Progenitor cell of endocrine pancreas (in vitro differentiated cells): ENCODE measurements around the gene CERK. TPM values are rescaled to one million over a fixed set of nuclear protein-coding genes. Genes with fewer than 3 reads are reported as not detected.

Experiments used
- DNase-seq: peaks from one replicate; pipeline ENCODE4 v3.0.0; 2021; ENCODE audit warnings: low spot score; ENCODE audit not compliant: unreplicated experiment
- H3K27ac Mint-ChIP-seq: 2 replicates; pipeline ENCODE4 v1.8.0; 2021; ENCODE audit warnings: mild to moderate bottlenecking, moderate library complexity, mixed read lengths
- H3K27me3 Mint-ChIP-seq: 2 replicates; pipeline ENCODE4 v1.8.0; 2021; ENCODE audit warnings: mixed read lengths
- H3K36me3 Mint-ChIP-seq: 2 replicates; pipeline ENCODE4 v1.8.0; 2022; ENCODE audit warnings: mixed read lengths; ENCODE audit not compliant: insufficient read depth
- H3K4me1 Mint-ChIP-seq: 2 replicates; pipeline ENCODE4 v1.8.0; 2021; ENCODE audit warnings: low read depth, mixed read lengths
- H3K4me3 Mint-ChIP-seq: 2 replicates; pipeline ENCODE4 v1.8.0; 2021; ENCODE audit warnings: low read depth, mild to moderate bottlenecking, moderate library complexity, mixed read lengths
- H3K9me3 Mint-ChIP-seq: 2 replicates; pipeline ENCODE4 v1.8.0; 2021; ENCODE audit warnings: low read depth, mixed read lengths
- CTCF ChIP-seq: fragments of 200-600 bp; sonication (generic); IDR thresholded peaks from one replicate; pipeline ENCODE4 v1.5.0; 2021; ENCODE audit warnings: antibody characterized with exemption, mild to moderate bottlenecking; ENCODE audit not compliant: unreplicated experiment
- total RNA-seq: library from RNA; stranded (reverse); gene quantifications from 2 replicates; pipeline ENCODE4 v1.2.1, GENCODE V29; 2021

The CERK gene
- total RNA-seq, 1 donor from 2014 or later: 62.0 TPM

DNA sequence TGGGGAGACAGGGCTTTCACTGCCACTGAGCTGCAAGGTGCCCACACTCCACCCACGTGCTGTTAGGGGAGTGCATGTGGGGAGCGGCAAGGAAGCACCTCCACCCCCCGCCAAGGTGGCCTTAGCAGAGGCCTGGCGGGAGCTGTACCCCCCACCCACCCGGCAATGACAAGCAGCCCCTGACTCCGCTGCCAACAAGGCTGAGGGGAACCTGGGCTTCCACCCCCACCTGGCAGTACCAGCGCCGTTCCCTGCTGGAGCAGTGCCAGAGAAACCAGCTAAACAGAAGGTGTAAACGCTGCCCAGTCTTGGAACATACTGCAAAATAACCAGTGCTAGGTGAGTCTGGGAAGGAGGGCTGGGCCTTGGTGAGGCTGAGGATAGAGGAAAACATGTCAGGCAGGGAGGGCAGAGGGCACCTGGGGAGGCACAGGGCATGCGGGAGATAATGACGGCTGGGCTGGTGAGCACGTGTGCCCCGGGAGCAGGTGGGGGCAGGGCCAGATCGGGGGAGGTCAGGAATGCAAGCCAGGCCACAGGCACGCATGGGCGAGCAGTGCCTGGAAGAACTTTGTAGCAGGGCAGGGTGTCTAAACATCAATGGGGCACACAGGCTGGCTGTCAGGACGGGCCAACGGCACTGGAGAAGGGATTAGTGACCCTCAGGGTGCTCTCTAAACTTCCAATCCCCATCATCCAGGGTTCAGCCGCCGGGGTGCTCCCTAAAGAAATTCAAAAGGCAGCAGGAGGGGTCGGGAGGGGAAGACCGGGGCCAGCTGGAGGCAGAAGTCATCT lies 6.6 kb downstream of the CERK start:
- no peak for TF ChIP-seq CTCF
- no peak for DNase-seq
- Mint-ChIP-seq H3K4me1 (peaks cover 22% of the 10 kb centered on the region), H3K4me3 (no peak overlapping the region), H3K36me3 (peaks cover 5% of the 10 kb centered on the region), H3K27ac (no peak overlapping the region), H3K9me3 (no peaks in the 10 kb centered on the region), H3K27me3 (no peaks in the 10 kb centered on the region)

DNA sequence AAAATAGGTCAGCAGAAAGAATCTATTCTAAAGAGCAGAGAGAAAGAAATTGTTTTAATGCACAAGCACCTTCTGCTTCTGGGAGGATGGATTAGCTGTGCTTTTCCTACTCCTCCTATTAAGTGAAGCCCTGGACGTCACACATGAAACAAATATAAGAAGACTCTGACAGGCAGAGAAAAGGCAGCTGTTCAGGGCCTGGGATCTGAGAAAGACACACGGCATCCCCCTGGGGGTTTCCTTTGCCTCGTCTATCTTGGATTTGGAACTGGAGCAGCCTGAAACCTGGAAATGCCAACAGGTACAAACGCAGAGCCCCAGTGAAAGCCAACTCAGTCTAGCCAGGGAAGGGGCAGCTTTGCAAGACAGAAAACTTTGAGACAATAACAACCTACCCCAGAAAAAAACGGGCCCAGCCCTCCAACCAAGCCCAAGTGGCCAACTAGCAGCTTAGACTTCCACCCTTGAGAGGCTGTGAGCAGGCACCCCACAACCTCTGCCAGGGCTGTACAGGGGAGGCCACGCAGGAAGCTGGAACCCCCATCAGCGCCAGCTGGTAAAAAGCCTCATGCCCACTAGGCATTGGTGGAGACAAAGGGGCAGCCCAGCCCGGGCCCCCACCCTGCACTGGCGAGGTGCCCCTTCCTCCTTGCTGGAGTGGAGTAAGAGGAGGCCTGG lies 7.3 kb downstream of the CERK start:
- H3K4me1 Mint-ChIP-seq: peaks cover 24% of the 10 kb centered on the region
- no peaks in the 10 kb centered on the region for H3K9me3 Mint-ChIP-seq
- DNase-seq: no peak
- H3K36me3 Mint-ChIP-seq: peaks cover 5% of the 10 kb centered on the region
- TF ChIP-seq CTCF: no peak
- H3K27me3 Mint-ChIP-seq: no peaks in the 10 kb centered on the region
- no peak overlapping the region for H3K4me3 Mint-ChIP-seq
- no peak overlapping the region for H3K27ac Mint-ChIP-seq

DNA sequence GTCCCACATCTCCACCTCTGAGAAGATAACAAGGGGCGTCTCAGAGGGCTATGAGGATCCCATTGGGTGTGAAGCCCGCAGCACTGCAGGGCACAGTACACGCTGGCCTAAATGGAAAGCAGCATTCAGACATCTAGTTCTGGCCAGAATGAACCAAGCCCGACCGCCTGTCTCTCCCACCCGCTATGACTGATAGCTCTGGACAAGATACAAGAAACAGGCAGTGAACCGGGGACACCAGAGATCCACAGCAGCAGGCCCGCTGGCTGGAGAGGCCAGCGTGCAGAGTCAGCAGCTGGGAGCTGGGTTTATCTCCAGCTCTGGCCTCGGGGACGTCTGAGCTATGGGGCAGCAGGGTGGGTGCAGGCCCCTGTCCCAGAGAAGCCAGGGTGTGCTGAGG lies 9.6 kb downstream of the CERK start:
- H3K4me3 Mint-ChIP-seq: no peak overlapping the region
- TF ChIP-seq CTCF: no peak
- H3K9me3 Mint-ChIP-seq: no peaks in the 10 kb centered on the region
- H3K27me3 Mint-ChIP-seq: no peaks in the 10 kb centered on the region
- peaks cover 10% of the 10 kb centered on the region for H3K36me3 Mint-ChIP-seq
- DNase-seq: no peak
- no peak overlapping the region for H3K27ac Mint-ChIP-seq
- peaks cover 11% of the 10 kb centered on the region for H3K4me1 Mint-ChIP-seq

DNA sequence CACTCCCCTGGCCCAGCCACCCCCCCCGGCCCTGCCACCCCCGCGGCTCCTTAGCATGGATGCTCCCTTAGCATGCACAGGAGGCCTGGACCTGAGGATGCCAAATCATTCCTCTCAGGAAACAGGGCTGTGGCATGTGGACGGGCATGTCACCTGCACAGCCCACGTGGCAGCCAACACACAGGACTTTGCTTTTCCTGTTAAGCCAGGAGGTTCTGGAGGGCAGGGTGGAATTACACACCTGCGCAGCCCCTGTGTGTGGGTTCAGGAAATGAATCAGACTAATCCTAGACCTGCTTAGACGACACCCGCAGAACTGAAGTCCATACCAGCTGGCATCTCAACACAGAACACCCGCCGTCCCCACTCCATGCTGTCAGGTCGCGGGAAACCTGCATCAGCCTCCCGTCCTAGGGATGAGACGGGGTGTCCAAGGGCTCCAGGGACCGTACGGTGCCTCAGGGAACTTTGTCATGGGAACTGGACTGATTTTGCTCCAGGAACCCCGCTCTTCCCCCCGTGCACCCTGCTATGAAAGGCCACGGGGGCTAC lies 10.2 kb downstream of the CERK start:
- Mint-ChIP-seq H3K36me3 (peaks cover 10% of the 10 kb centered on the region), H3K27ac (no peak overlapping the region), H3K4me3 (no peak overlapping the region), H3K27me3 (no peaks in the 10 kb centered on the region), H3K4me1 (peaks cover 11% of the 10 kb centered on the region), H3K9me3 (no peaks in the 10 kb centered on the region)
- no peak for TF ChIP-seq CTCF
- no peak for DNase-seq

DNA sequence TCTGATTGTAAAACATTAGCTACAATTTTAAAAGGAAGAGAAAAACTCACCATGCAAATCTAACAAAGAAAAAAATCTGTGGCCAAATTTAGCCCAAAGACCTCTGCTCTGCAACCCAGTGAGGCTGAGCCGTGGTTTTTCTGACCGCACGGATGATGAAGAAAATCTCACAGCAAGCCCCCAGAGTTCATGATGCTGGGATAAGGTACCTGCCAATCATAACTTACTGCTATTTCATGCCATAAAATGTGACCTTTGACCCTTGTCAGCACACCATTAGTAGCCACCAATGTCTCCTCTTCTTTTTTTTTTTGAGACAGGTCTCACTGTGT lies 11.1 kb downstream of the CERK start:
- DNase-seq: no peak
- Mint-ChIP-seq H3K27ac (no peak overlapping the region), H3K4me3 (no peak overlapping the region), H3K4me1 (peaks cover 11% of the 10 kb centered on the region), H3K27me3 (no peaks in the 10 kb centered on the region), H3K9me3 (no peaks in the 10 kb centered on the region), H3K36me3 (peaks cover 11% of the 10 kb centered on the region)
- no peak for TF ChIP-seq CTCF
